HepG2 (cell line): ENCODE results near the gene BIRC5. TPM values are rescaled to one million over a fixed set of nuclear protein-coding genes. Genes with fewer than 3 reads are reported as not detected.

ENCODE experiments used
- AFF4 ChIP-seq: sonication (generic); formaldehyde crosslinking; IDR thresholded peaks from 2 replicates; pipeline ENCODE4 v1.4.0; 2020; ENCODE audit warnings: missing genetic modification reagents
- CEBPB ChIP-seq: IDR thresholded peaks from 2 replicates; pipeline ENCODE4 v1.6.1; 2011; ENCODE audit warnings: low read depth, low read length, improper control_type of control experiment, borderline replicate concordance
- CSRNP2 ChIP-seq: sonication (generic); formaldehyde crosslinking; conservative IDR thresholded peaks from 2 replicates; pipeline ENCODE4 v1.8.0; 2022; ENCODE audit warnings: low read depth, missing genetic modification reagents
- EZH2 ChIP-seq: conservative IDR thresholded peaks from 2 replicates; pipeline ENCODE4 v1.6.1; 2012; ENCODE audit warnings: mild to moderate bottlenecking, low read depth, low read length, moderate library complexity
- LCORL ChIP-seq, 2 experiments: fragments of 450-650 bp in 1 of 2; sonication (generic) in 1 of 2; formaldehyde crosslinking in 1 of 2; IDR thresholded peaks; 2 replicates each; pipeline versions ENCODE4 v1.5.0 to v1.6.1; 2017 to 2020; ENCODE audit warnings: antibody characterized with exemption in 1 of 2, missing genetic modification reagents in 1 of 2
- MIER2 ChIP-seq: IDR thresholded peaks from 2 replicates; pipeline ENCODE4 v1.6.1; 2016; ENCODE audit warnings: missing biosample characterization, missing genetic modification reagents
- NCOA2 ChIP-seq: sonication (generic); formaldehyde crosslinking; IDR thresholded peaks from 2 replicates; pipeline ENCODE4 v1.8.0; 2022; ENCODE audit warnings: inconsistent platforms
- TEAD2 ChIP-seq: sonication (generic); formaldehyde crosslinking; IDR thresholded peaks from 2 replicates; pipeline ENCODE4 v1.9.0; 2021; ENCODE audit warnings: missing genetic modification reagents
- ZBTB49 ChIP-seq: sonication (generic); formaldehyde crosslinking; IDR thresholded peaks from 2 replicates; pipeline ENCODE4 v1.4.0; 2020; ENCODE audit warnings: missing genetic modification reagents, borderline replicate concordance
- ZNF180 ChIP-seq: sonication (generic); formaldehyde crosslinking; IDR thresholded peaks from 2 replicates; pipeline ENCODE4 v1.4.0; 2020; ENCODE audit warnings: low read depth, missing genetic modification reagents, borderline replicate concordance
- ZNF30 ChIP-seq: sonication (generic); formaldehyde crosslinking; IDR thresholded peaks from 2 replicates; pipeline ENCODE4 v1.5.0; 2020; ENCODE audit warnings: mild to moderate bottlenecking, missing genetic modification reagents
- ZNF335 ChIP-seq: sonication (generic); formaldehyde crosslinking; IDR thresholded peaks from 2 replicates; pipeline ENCODE4 v1.4.0; 2020; ENCODE audit warnings: missing genetic modification reagents
- ZNF343 ChIP-seq: sonication (generic); formaldehyde crosslinking; IDR thresholded peaks from 2 replicates; pipeline ENCODE4 v1.4.0; 2020; ENCODE audit warnings: mild to moderate bottlenecking, missing genetic modification reagents
- ZNF609 ChIP-seq: sonication (generic); formaldehyde crosslinking; IDR thresholded peaks from 2 replicates; pipeline ENCODE4 v1.4.0; 2020; ENCODE audit warnings: mild to moderate bottlenecking, missing genetic modification reagents, borderline replicate concordance
- ZNF746 ChIP-seq: sonication (generic); formaldehyde crosslinking; IDR thresholded peaks from 2 replicates; pipeline ENCODE4 v1.8.0; 2022; ENCODE audit warnings: mild to moderate bottlenecking, missing genetic modification reagents
- ZNF776 ChIP-seq: sonication (generic); formaldehyde crosslinking; IDR thresholded peaks from 2 replicates; pipeline ENCODE4 v1.4.0; 2020; ENCODE audit warnings: mild to moderate bottlenecking, missing genetic modification reagents
- polyA plus RNA-seq, 8 experiments: library from polyadenylated mRNA; depleted of rRNA in 3 of 8; stranded (reverse) in 7 of 8; unstranded in 1 of 8; fragments of >200 nt; fragmentation: Illumina TruSeq in 4 of 8; extraction: Trizol in 4 of 8; gene quantifications; 2 replicates each; pipeline versions ENCODE4 v1.2.1 to v1.2.3, GENCODE V29; 2011 to 2016; ENCODE audit warnings: low read depth in 4 of 8, missing spikeins in 1 of 8, mixed read lengths in 1 of 8; ENCODE audit not compliant: insufficient read depth in 1 of 8
- total RNA-seq, 5 experiments: library from RNA; depleted of rRNA; stranded (reverse); fragments of >200 nt; fragmentation: Illumina TruSeq; extraction: Trizol; gene quantifications; 2 replicates each; pipeline ENCODE4 v1.2.3, GENCODE V29; 2016; ENCODE audit warnings: low read depth in 1 of 5

The BIRC5 gene
- total and polyA plus RNA-seq, 2 of the 13 experiments (the other 11 are each of a cell fraction or from before 2014, with no cell fraction given) = 30.3 to 135 TPM

- TF ChIP-seq NCOA2 = peak; percentile 40
- TF ChIP-seq ZNF30 (CRISPR knock-in tag) = no peak
- TF ChIP-seq ZNF746 (CRISPR knock-in tag) = no peak
- no peak for TF ChIP-seq ZNF343 (CRISPR knock-in tag)
- no peak for TF ChIP-seq ZNF180
- peak; percentile 74 for TF ChIP-seq MIER2 (CRISPR knock-in tag)
- 0 out of 2 replicates have a peak, but pooled peaks have one; percentile 68 for TF ChIP-seq ZNF776 (CRISPR knock-in tag)
- TF ChIP-seq ZNF609 (CRISPR knock-in tag) = no peak
- no peak for TF ChIP-seq CEBPB
- no peak for TF ChIP-seq CSRNP2 (CRISPR knock-in tag)
- no peak for TF ChIP-seq TEAD2 (CRISPR knock-in tag)
- no peak for TF ChIP-seq EZH2
- TF ChIP-seq LCORL (IDR thresholded peaks at IDR 0.05) = no peak
- peak; percentile 53; the same call in 1 of the 2 replicates for TF ChIP-seq LCORL (CRISPR knock-in tag; IDR thresholded peaks at IDR 0.05)
- no peak for TF ChIP-seq ZBTB49 (CRISPR knock-in tag)
- TF ChIP-seq AFF4 (CRISPR knock-in tag) = no peak
- TF ChIP-seq ZNF335 (CRISPR knock-in tag) = no peak; the same call in 1 of the 2 replicates
These were observed 37.1 kb downstream of the BIRC5 start (continued) for GRCh38 chr17:78250891-78251772.
